Brain microvascular endothelial cell (primary cell): ENCODE measurements around the gene SPRN.
"Not testable (repeated sequence)": the region's sequence is repeated elsewhere in the genome, so short reads cannot be mapped to it uniquely, and the experiment has no call there.

Experiments used
- DNase-seq: peaks from one replicate; pipeline ENCODE4 v3.0.0-alpha.2; 2020
- H3K27ac ChIP-seq: fragments of 250-450 bp; sonication (Bioruptor Pico); 2 replicates; pipeline ENCODE4 v1.5.1; 2020; ENCODE audit warnings: mild to moderate bottlenecking, moderate library complexity
- H3K27me3 ChIP-seq: fragments of 250-450 bp; sonication (Bioruptor Pico); replicated peaks from 2 replicates; pipeline ENCODE4 v1.5.1; 2020; ENCODE audit warnings: mild to moderate bottlenecking
- H3K36me3 ChIP-seq: fragments of 250-450 bp; sonication (Bioruptor Pico); replicated peaks from 2 replicates; pipeline ENCODE4 v1.5.1; 2020; ENCODE audit warnings: mild to moderate bottlenecking
- H3K4me3 ChIP-seq: 2 replicates; pipeline ENCODE4 v1.5.1; 2011; ENCODE audit warnings: low read depth, mild to moderate bottlenecking, control low read depth, low read length, moderate library complexity
- CTCF ChIP-seq: IDR thresholded peaks from 2 replicates; pipeline ENCODE4 v1.5.1; 2011; ENCODE audit warnings: low read depth, mild to moderate bottlenecking, moderate library complexity, low read length, control low read depth, inconsistent platforms; ENCODE audit errors: missing control alignments
- in situ Hi-C: cut with HindIII; loops from 2 replicates; pipeline ENCODE4 v1.10.0; 2017; ENCODE audit warnings: low sequenced_read_pairs, low pct_ligation_motif_present

SPRN gene

GRCh38 chr10:133442191-133442966 lies 18.0 kb upstream of the SPRN start:
- Histone ChIP-seq H3K36me3 (no peaks in the 10 kb centered on the region), H3K4me3 (no peak overlapping the region), H3K27me3 (no peaks in the 10 kb centered on the region), H3K27ac (no peak overlapping the region)
- no peak for DNase-seq
- TF ChIP-seq CTCF: no peak
- in situ Hi-C loops: no loop called here

GRCh38 chr10:133441780-133442179 lies 17.4 kb upstream of the SPRN start:
- Histone ChIP-seq H3K27me3 (no peaks in the 10 kb centered on the region), H3K27ac (no peak overlapping the region), H3K4me3 (no peak overlapping the region), H3K36me3 (no peaks in the 10 kb centered on the region)
- no peak for DNase-seq
- in situ Hi-C loops: no loop called here
- TF ChIP-seq CTCF: no peak

GRCh38 chr10:133441356-133441755 lies 16.9 kb upstream of the SPRN start:
- in situ Hi-C loops, H3K27ac ChIP-seq, DNase-seq: not testable (repeated sequence)

GRCh38 chr10:133440633-133441285 lies 16.3 kb upstream of the SPRN start:
- Histone ChIP-seq H3K27ac (no peak overlapping the region), H3K4me3 (no peak overlapping the region), H3K36me3 (no peaks in the 10 kb centered on the region), H3K27me3 (no peaks in the 10 kb centered on the region)
- in situ Hi-C loops: no loop called here
- DNase-seq: no peak
- TF ChIP-seq CTCF: no peak

More at GRCh38 chr10:133441356-133441755, 16.9 kb upstream of the SPRN start:
- H3K36me3 ChIP-seq, H3K27me3 ChIP-seq, H3K4me3 ChIP-seq: not testable (repeated sequence)

- Histone ChIP-seq H3K27me3 (no peaks in the 10 kb centered on the region), H3K4me3 (no peak overlapping the region), H3K27ac (no peak overlapping the region), H3K36me3 (no peaks in the 10 kb centered on the region)
- DNase-seq: no peak
- in situ Hi-C loops: no loop called here
- no peak for TF ChIP-seq CTCF
These were observed 15.4 kb upstream of the SPRN start for GRCh38 chr10:133439517-133440461.

GRCh38 chr10:133438711-133439273 lies 14.4 kb upstream of the SPRN start:
- no peak overlapping the region for H3K27ac ChIP-seq
- peak; percentile 37 for TF ChIP-seq CTCF
- no peak overlapping the region for H3K4me3 ChIP-seq
- in situ Hi-C loops: no loop called here
- DNase-seq: peak; percentile 25
- no peaks in the 10 kb centered on the region for H3K36me3 ChIP-seq
- no peaks in the 10 kb centered on the region for H3K27me3 ChIP-seq

- H3K27me3 ChIP-seq, DNase-seq, H3K4me3 ChIP-seq, in situ Hi-C loops, H3K27ac ChIP-seq, H3K36me3 ChIP-seq: not testable (repeated sequence)
These were observed 8.4 kb upstream of the SPRN start for GRCh38 chr10:133432789-133433188.

GRCh38 chr10:133431888-133432613 lies 7.6 kb upstream of the SPRN start:
- H3K36me3 ChIP-seq, H3K27me3 ChIP-seq, in situ Hi-C loops, DNase-seq, H3K4me3 ChIP-seq, H3K27ac ChIP-seq: not testable (repeated sequence)
